Stimulated activated CD4-positive, alpha-beta T cell treated with anti-CD3 and anti-CD28 coated beads, Interleukin-12 subunit alpha, Interleukin-12 subunit beta, amount 100 ng/mL, for 48 hours (primary cell): ENCODE measurements around the gene KRTAP5-6.
"Not testable (repeated sequence)": the region's sequence is repeated elsewhere in the genome, so short reads cannot be mapped to it uniquely, and the experiment has no call there.

Experiments
- DNase-seq, 3 donors: peaks; one replicate each; pipeline ENCODE4 v3.0.0-alpha.2; 2020; ENCODE audit warnings: low read depth in 2 of 3, low spot score in 1 of 3

KRTAP5-6 gene

GRCh38 chr11:1683216-1683615, 13.8 kb upstream of the KRTAP5-6 start:
- not testable (repeated sequence) for DNase-seq

- DNase-seq, result not testable (repeated sequence)
Observed at GRCh38 chr11:1683904-1684572, 13.0 kb upstream of the KRTAP5-6 start.

GRCh38 chr11:1684886-1685874, 11.8 kb upstream of the KRTAP5-6 start:
- DNase-seq, result not testable (repeated sequence)

- DNase-seq, result not testable (repeated sequence)
Observed at GRCh38 chr11:1686220-1686619, 10.8 kb upstream of the KRTAP5-6 start.

- not testable (repeated sequence) for DNase-seq
Observed at GRCh38 chr11:1688336-1688947, 8.6 kb upstream of the KRTAP5-6 start.

- DNase-seq, result not testable (repeated sequence)
Observed at GRCh38 chr11:1689250-1690166, 7.5 kb upstream of the KRTAP5-6 start.

- no peak for DNase-seq
Observed at GRCh38 chr11:1690167-1691025, 6.6 kb upstream of the KRTAP5-6 start.

GRCh38 chr11:1691026-1691877, 5.7 kb upstream of the KRTAP5-6 start:
- DNase-seq, result no peak

- no peak for DNase-seq
Observed at GRCh38 chr11:1691878-1692707, 4.9 kb upstream of the KRTAP5-6 start.

- DNase-seq, result no peak
Observed at GRCh38 chr11:1692708-1693326, 4.2 kb upstream of the KRTAP5-6 start.

GRCh38 chr11:1693327-1694063, 3.5 kb upstream of the KRTAP5-6 start:
- peak; percentile 45 to 67 (median 67) for DNase-seq

- peak; percentile 56 to 81 (median 81) for DNase-seq
Observed at GRCh38 chr11:1694064-1694845, 2.7 kb upstream of the KRTAP5-6 start.

- DNase-seq, result no peak
Observed at GRCh38 chr11:1694846-1695547, 2.0 kb upstream of the KRTAP5-6 start.

- DNase-seq, result no peak
Observed at GRCh38 chr11:1695548-1696108, 1.4 kb upstream of the KRTAP5-6 start.

- DNase-seq, result no peak
Observed at GRCh38 chr11:1699771-1700170, 2.8 kb downstream of the KRTAP5-6 start.
